ENCODE measurements around the gene ADAMTSL1. TPM values are rescaled to one million over a fixed set of nuclear protein-coding genes. Genes with fewer than 3 reads are reported as not detected.

ADAMTSL1 gene
- total RNA-seq, 2 experiments from 2014 or later = not detected

GRCh38 chr9:18477719-18478118, 3.8 kb downstream of the ADAMTSL1 start:
- no peak for DNase-seq
- H3K4me1 Mint-ChIP-seq = no peaks in the 10 kb centered on the region
- CTCF ChIA-PET = no interaction called here
- no peak overlapping the region for H3K4me3 Mint-ChIP-seq
- H3K27me3 Mint-ChIP-seq = peaks cover 8% of the 10 kb centered on the region
- POLR2A ChIA-PET = no interaction called here
- no peaks in the 10 kb centered on the region for H3K9me3 Mint-ChIP-seq
- H3K27ac Mint-ChIP-seq = no peak overlapping the region
- no peaks in the 10 kb centered on the region for H3K36me3 Mint-ChIP-seq (ENCODE audit: low read depth)

GRCh38 chr9:18478501-18479361, 4.8 kb downstream of the ADAMTSL1 start:
- ChIA-PET CTCF (no interaction called here), POLR2A (no interaction called here)
- Mint-ChIP-seq H3K9me3 (no peaks in the 10 kb centered on the region), H3K27me3 (peaks cover 8% of the 10 kb centered on the region), H3K4me3 (no peak overlapping the region), H3K27ac (no peak overlapping the region), H3K36me3 (ENCODE audit: low read depth) (no peaks in the 10 kb centered on the region), H3K4me1 (no peaks in the 10 kb centered on the region)
- no peak for DNase-seq

DNA sequence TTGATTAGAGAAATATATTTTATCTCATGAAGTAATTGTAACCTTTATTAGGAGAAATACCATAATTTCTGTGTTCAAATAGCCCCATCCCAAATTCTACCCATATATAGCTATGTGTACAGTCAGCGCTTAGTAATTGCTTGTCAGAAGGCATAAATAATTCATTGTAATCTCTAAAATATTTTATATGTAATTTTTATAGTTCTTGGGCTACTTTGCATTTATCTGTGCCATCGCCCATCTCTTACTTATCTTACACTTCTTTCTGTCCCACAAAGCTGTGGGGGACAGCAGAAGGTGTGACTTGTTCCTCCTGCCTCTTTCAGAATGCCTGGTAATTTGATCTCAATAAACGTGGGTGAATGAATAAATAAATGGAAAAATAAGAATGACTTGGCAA, 5.5 kb downstream of the ADAMTSL1 start:
- H3K27ac Mint-ChIP-seq = no peak overlapping the region
- H3K4me3 Mint-ChIP-seq = no peak overlapping the region
- ChIA-PET POLR2A (no interaction called here), CTCF (no interaction called here)
- H3K9me3 Mint-ChIP-seq = no peaks in the 10 kb centered on the region
- H3K4me1 Mint-ChIP-seq = no peaks in the 10 kb centered on the region
- peaks cover 6% of the 10 kb centered on the region for H3K27me3 Mint-ChIP-seq
- no peaks in the 10 kb centered on the region for H3K36me3 Mint-ChIP-seq (ENCODE audit: low read depth)
- DNase-seq = no peak

DNA sequence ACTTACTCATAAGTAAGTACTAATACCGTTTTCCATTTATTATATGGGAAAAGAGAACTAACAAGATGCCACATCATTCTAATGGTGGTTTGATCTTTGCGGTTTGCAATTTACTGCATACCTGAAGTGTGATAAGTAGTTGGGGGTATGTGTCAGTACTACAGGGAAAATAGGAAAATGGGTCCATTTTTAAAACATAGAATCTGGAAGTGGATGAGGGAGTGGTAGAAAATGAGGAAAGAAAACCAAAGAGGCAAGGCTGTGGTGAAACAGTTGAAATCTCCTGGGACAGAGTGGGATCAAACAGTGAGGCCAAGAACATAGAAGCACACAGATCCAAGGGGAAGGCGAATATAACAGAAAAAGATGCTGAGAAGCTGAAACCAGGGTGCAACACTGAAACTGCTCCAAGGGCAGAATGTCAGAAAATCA, 6.7 kb downstream of the ADAMTSL1 start:
- no peaks in the 10 kb centered on the region for H3K4me1 Mint-ChIP-seq
- ChIA-PET CTCF (no interaction called here), POLR2A (no interaction called here)
- no peak for DNase-seq
- H3K9me3 Mint-ChIP-seq = no peaks in the 10 kb centered on the region
- H3K27me3 Mint-ChIP-seq = no peaks in the 10 kb centered on the region
- H3K36me3 Mint-ChIP-seq (ENCODE audit: low read depth) = no peaks in the 10 kb centered on the region
- H3K4me3 Mint-ChIP-seq = no peak overlapping the region
- H3K27ac Mint-ChIP-seq = no peak overlapping the region

DNA sequence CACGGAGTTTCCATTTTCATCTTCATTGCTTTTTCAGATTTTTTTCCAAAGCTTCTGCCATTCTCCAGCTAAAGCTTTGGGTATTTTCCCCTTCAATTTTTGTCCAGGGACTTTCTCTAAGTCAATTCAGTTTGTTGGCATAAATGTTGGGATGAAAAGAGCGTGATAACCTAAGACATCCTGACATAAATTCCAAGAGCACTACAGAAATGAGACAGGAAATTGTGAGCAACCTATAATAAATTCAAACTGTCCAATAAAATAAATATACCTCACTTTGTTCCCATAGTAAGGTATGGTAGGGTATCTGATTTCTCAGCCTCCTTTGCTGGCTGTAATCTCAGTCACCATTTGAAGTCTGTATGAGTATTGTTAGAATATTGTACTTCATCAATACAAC, 8.4 kb downstream of the ADAMTSL1 start:
- no peaks in the 10 kb centered on the region for H3K4me1 Mint-ChIP-seq
- no peak overlapping the region for H3K4me3 Mint-ChIP-seq
- H3K27ac Mint-ChIP-seq = no peak overlapping the region
- H3K27me3 Mint-ChIP-seq = no peaks in the 10 kb centered on the region
- POLR2A ChIA-PET = no interaction called here
- no peak for DNase-seq
- CTCF ChIA-PET = no interaction called here
- H3K36me3 Mint-ChIP-seq (ENCODE audit: low read depth) = no peaks in the 10 kb centered on the region
- no peaks in the 10 kb centered on the region for H3K9me3 Mint-ChIP-seq

GRCh38 chr9:18485714-18486113, 11.8 kb downstream of the ADAMTSL1 start:
- CTCF ChIA-PET = no interaction called here
- no peak for DNase-seq
- H3K27ac Mint-ChIP-seq = no peak overlapping the region
- no peaks in the 10 kb centered on the region for H3K9me3 Mint-ChIP-seq
- no peaks in the 10 kb centered on the region for H3K27me3 Mint-ChIP-seq
- no peaks in the 10 kb centered on the region for H3K36me3 Mint-ChIP-seq (ENCODE audit: low read depth)
- H3K4me1 Mint-ChIP-seq = no peaks in the 10 kb centered on the region
- POLR2A ChIA-PET = no interaction called here
- no peak overlapping the region for H3K4me3 Mint-ChIP-seq

DNA sequence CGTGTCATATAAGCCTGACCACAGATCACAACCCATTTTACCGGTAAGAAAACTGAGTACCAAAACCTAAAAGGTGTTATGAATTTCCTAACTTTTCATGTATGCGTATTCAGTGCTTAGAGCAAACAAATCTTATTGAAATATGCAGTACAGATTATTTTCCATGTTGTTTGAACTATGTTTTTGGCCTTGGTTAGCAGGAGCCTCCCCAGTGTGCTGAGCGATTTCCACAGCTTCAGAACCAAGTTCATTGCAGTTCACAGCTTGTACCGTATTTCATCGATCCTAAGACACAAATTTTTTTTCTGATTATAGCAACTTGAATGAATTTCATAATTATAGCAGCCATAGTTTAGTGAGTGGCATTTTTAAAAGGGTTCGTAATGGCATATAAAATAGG, 13.7 kb downstream of the ADAMTSL1 start:
- no peaks in the 10 kb centered on the region for H3K4me1 Mint-ChIP-seq
- H3K36me3 Mint-ChIP-seq (ENCODE audit: low read depth) = no peaks in the 10 kb centered on the region
- no peaks in the 10 kb centered on the region for H3K9me3 Mint-ChIP-seq
- H3K27ac Mint-ChIP-seq = no peak overlapping the region
- CTCF ChIA-PET = interaction anchor here (0.8 kb wide), 1 partner anchor 44 kb away, joined by 3 read pairs; no protein-coding TSS in a partner anchor
- DNase-seq = no peak
- H3K27me3 Mint-ChIP-seq = no peaks in the 10 kb centered on the region
- H3K4me3 Mint-ChIP-seq = no peak overlapping the region
- POLR2A ChIA-PET = no interaction called here

- no peaks in the 10 kb centered on the region for H3K4me1 Mint-ChIP-seq
- POLR2A ChIA-PET = no interaction called here
- no peaks in the 10 kb centered on the region for H3K27me3 Mint-ChIP-seq
- CTCF ChIA-PET = no interaction called here
- H3K9me3 Mint-ChIP-seq = no peaks in the 10 kb centered on the region
- H3K36me3 Mint-ChIP-seq (ENCODE audit: low read depth) = no peaks in the 10 kb centered on the region
- no peak overlapping the region for H3K4me3 Mint-ChIP-seq
- H3K27ac Mint-ChIP-seq = no peak overlapping the region
- DNase-seq = no peak
Measured at GRCh38 chr9:18488886-18489285, 14.9 kb downstream of the ADAMTSL1 start.

DNA sequence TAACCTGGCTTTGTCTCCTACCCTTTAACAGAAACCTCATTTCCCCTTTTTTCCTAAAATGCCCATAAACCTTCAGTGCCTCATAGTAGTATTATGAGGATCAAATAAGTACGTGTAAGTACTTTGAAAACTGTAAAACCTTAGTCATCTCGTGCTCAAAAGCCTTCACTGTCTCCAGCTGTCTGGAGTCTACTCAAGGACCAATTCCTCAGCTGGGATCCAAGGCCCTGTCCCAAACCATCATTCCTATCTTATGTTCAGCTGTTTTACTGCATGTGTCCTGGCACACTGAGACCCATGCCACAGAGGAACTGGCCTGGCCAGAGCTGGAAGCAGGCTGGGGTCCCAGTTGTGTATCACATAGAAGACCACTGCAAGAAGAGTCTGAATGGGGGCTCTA, 15.9 kb downstream of the ADAMTSL1 start:
- H3K36me3 Mint-ChIP-seq (ENCODE audit: low read depth) = no peaks in the 10 kb centered on the region

GRCh38 chr9:18490641-18491370, 16.9 kb downstream of the ADAMTSL1 start:
- CTCF ChIA-PET = interaction anchor here (1.2 kb wide), 1 partner anchor 10 kb away, joined by 3 read pairs; no protein-coding TSS in a partner anchor
- no peak overlapping the region for H3K27ac Mint-ChIP-seq
- H3K9me3 Mint-ChIP-seq = no peaks in the 10 kb centered on the region
- H3K27me3 Mint-ChIP-seq = no peaks in the 10 kb centered on the region
- POLR2A ChIA-PET = no interaction called here
- no peak for DNase-seq
- no peak overlapping the region for H3K4me3 Mint-ChIP-seq
- no peaks in the 10 kb centered on the region for H3K36me3 Mint-ChIP-seq (ENCODE audit: low read depth)
- no peaks in the 10 kb centered on the region for H3K4me1 Mint-ChIP-seq

More for the DNA sequence above, 15.9 kb downstream of the ADAMTSL1 start:
- Mint-ChIP-seq H3K4me3 (no peak overlapping the region), H3K27ac (no peak overlapping the region), H3K4me1 (no peaks in the 10 kb centered on the region), H3K27me3 (no peaks in the 10 kb centered on the region), H3K9me3 (no peaks in the 10 kb centered on the region)
- ChIA-PET POLR2A (no interaction called here), CTCF (no interaction called here)
- DNase-seq = no peak

GRCh38 chr9:18492612-18493011, 18.7 kb downstream of the ADAMTSL1 start:
- H3K9me3 Mint-ChIP-seq = no peaks in the 10 kb centered on the region
- no peaks in the 10 kb centered on the region for H3K4me1 Mint-ChIP-seq
- DNase-seq = no peak
- H3K36me3 Mint-ChIP-seq (ENCODE audit: low read depth) = no peaks in the 10 kb centered on the region
- no peak overlapping the region for H3K4me3 Mint-ChIP-seq
- H3K27me3 Mint-ChIP-seq = no peaks in the 10 kb centered on the region
- CTCF ChIA-PET = no interaction called here
- H3K27ac Mint-ChIP-seq = no peak overlapping the region
- POLR2A ChIA-PET = no interaction called here

GRCh38 chr9:18493451-18493993, 19.6 kb downstream of the ADAMTSL1 start:
- no peaks in the 10 kb centered on the region for H3K27me3 Mint-ChIP-seq
- no peak overlapping the region for H3K27ac Mint-ChIP-seq
- H3K9me3 Mint-ChIP-seq = no peaks in the 10 kb centered on the region
- H3K4me1 Mint-ChIP-seq = no peaks in the 10 kb centered on the region
- no peaks in the 10 kb centered on the region for H3K36me3 Mint-ChIP-seq (ENCODE audit: low read depth)
- ChIA-PET CTCF (no interaction called here), POLR2A (no interaction called here)
- no peak overlapping the region for H3K4me3 Mint-ChIP-seq
- no peak for DNase-seq

GRCh38 chr9:18495065-18495464, 21.1 kb downstream of the ADAMTSL1 start:
- CTCF ChIA-PET = no interaction called here

More at GRCh38 chr9:18495065-18495464, 21.1 kb downstream of the ADAMTSL1 start:
- H3K4me3 Mint-ChIP-seq = no peak overlapping the region
- no peaks in the 10 kb centered on the region for H3K27me3 Mint-ChIP-seq
- H3K27ac Mint-ChIP-seq = no peak overlapping the region
- POLR2A ChIA-PET = no interaction called here
- H3K36me3 Mint-ChIP-seq (ENCODE audit: low read depth) = no peaks in the 10 kb centered on the region
- H3K4me1 Mint-ChIP-seq = no peaks in the 10 kb centered on the region
- no peak for DNase-seq
- no peaks in the 10 kb centered on the region for H3K9me3 Mint-ChIP-seq

Data from activated CD4-positive, alpha-beta memory T cell treated with anti-CD3 and anti-CD28 coated beads, Interleukin-2, amount 10 ng/mL, durations not matched to agents 7 days and 5 days (primary cell).